K562 (cell line): ENCODE data around the gene OR2V2. TPM values are rescaled to one million over a fixed set of nuclear protein-coding genes. Genes with fewer than 3 reads are reported as not detected.
"Not testable (repeated sequence)": the region's sequence is repeated elsewhere in the genome, so short reads cannot be mapped to it uniquely, and the experiment has no call there.

Experiments used
- CBFB ChIP-seq: sonication (generic); formaldehyde crosslinking; IDR thresholded peaks from 2 replicates; pipeline ENCODE4 v1.4.0; 2020; ENCODE audit warnings: mild to moderate bottlenecking, missing genetic modification reagents
- CXXC5 ChIP-seq: fragments of 250-450 bp; sonication (Bioruptor Pico); IDR thresholded peaks from 2 replicates; pipeline ENCODE4 v1.8.0; 2022; ENCODE audit warnings: inconsistent platforms, mild to moderate bottlenecking, moderate library complexity
- HMGN3 ChIP-seq: IDR thresholded peaks from 2 replicates; pipeline ENCODE4 v1.6.1; 2011; ENCODE audit warnings: borderline replicate concordance, low read depth, mild to moderate bottlenecking, mixed read lengths, low read length; ENCODE audit not compliant: insufficient read length; ENCODE audit errors: extremely low read depth
- ID3 ChIP-seq, 2 experiments: fragments of 250-450 bp in 1 of 2; fragments of 450-650 bp in 1 of 2; sonication (Bioruptor Pico) in 1 of 2; IDR thresholded peaks; 2 replicates each; pipeline versions ENCODE4 v1.6.1 to v1.8.0; 2016 to 2021; ENCODE audit warnings: mild to moderate bottlenecking in 2 of 2, moderate library complexity in 2 of 2, missing compliant biosample characterization in 1 of 2, missing genetic modification characterization in 1 of 2
- KDM4B ChIP-seq, 2 experiments: fragments of 450-650 bp in 1 of 2; sonication (generic) in 1 of 2; IDR thresholded peaks; 2 replicates each; pipeline ENCODE4 v1.6.1; 2016 to 2017; ENCODE audit warnings: borderline replicate concordance in 2 of 2, antibody characterized with exemption in 1 of 2, low read depth in 1 of 2, mild to moderate bottlenecking in 1 of 2
- MAZ ChIP-seq, 2 experiments: fragments of 450-650 bp in 1 of 2; sonication (generic) in 1 of 2; formaldehyde crosslinking; IDR thresholded peaks in 1 of 2; conservative IDR thresholded peaks in 1 of 2; 2 replicates each; pipeline versions ENCODE4 v1.4.0 to v1.5.0; 2020; ENCODE audit warnings: mild to moderate bottlenecking in 1 of 2, missing genetic modification reagents in 1 of 2
- MIER1 ChIP-seq: fragments of 450-650 bp; IDR thresholded peaks from 2 replicates; pipeline ENCODE4 v1.6.1; 2016; ENCODE audit warnings: antibody characterized with exemption, mild to moderate bottlenecking, low read depth
- NR2C2 ChIP-seq, 2 experiments: fragments of 200-800 bp in 1 of 2; sonication (Bioruptor generic) in 1 of 2; sonication (generic) in 1 of 2; formaldehyde crosslinking in 1 of 2; IDR thresholded peaks; 2 replicates each; pipeline versions ENCODE4 v1.6.1 to v1.8.0; 2016 to 2022; ENCODE audit warnings: mild to moderate bottlenecking in 1 of 2, missing compliant biosample characterization in 1 of 2, missing genetic modification characterization in 1 of 2, missing genetic modification reagents in 1 of 2
- RBFOX2 ChIP-seq: fragments of 200-400 bp; formaldehyde crosslinking; IDR thresholded peaks from 2 replicates; pipeline ENCODE4 v1.6.1; 2017; ENCODE audit warnings: low read depth, mild to moderate bottlenecking, low read length, moderate library complexity
- SMAD4 ChIP-seq: fragments of 250-450 bp; sonication (Bioruptor Pico); conservative IDR thresholded peaks from 2 replicates; pipeline ENCODE4 v1.8.0; 2021; ENCODE audit warnings: inconsistent platforms, mild to moderate bottlenecking, moderate library complexity
- SP1 ChIP-seq: sonication (generic); formaldehyde crosslinking; IDR thresholded peaks from 2 replicates; pipeline ENCODE4 v1.8.1; 2022; ENCODE audit warnings: mild to moderate bottlenecking, missing genetic modification reagents
- THRB ChIP-seq: fragments of 450-650 bp; formaldehyde crosslinking; conservative IDR thresholded peaks from 2 replicates; pipeline ENCODE4 v1.4.0; 2022; ENCODE audit warnings: mild to moderate bottlenecking, missing genetic modification characterization
- VEZF1 ChIP-seq: fragments of 200-800 bp; sonication (Bioruptor generic); IDR thresholded peaks from 2 replicates; pipeline ENCODE4 v1.6.1; 2017; ENCODE audit warnings: missing genetic modification characterization, missing compliant biosample characterization
- ZNF24 ChIP-seq: fragments of 450-650 bp; IDR thresholded peaks from 2 replicates; pipeline ENCODE4 v1.6.1; 2016
- ZNF431 ChIP-seq: sonication (generic); formaldehyde crosslinking; IDR thresholded peaks from 2 replicates; pipeline ENCODE4 v1.8.0; 2022; ENCODE audit warnings: mild to moderate bottlenecking, missing genetic modification reagents
- polyA plus RNA-seq, 8 experiments: library from polyadenylated mRNA; depleted of rRNA in 4 of 8; stranded (reverse) in 5 of 8; unstranded in 3 of 8; fragments of >200 nt; fragmentation: Nextera tagmentation in 2 of 8; fragmentation: Illumina TruSeq in 1 of 8; extraction: Ambion mirVana in 2 of 8; extraction: Trizol in 1 of 8; gene quantifications; 2 replicates each; pipeline versions ENCODE4 v1.2.1 to v1.2.3, GENCODE V29; 2011 to 2014; ENCODE audit warnings: inconsistent platforms in 1 of 8, missing spikeins in 1 of 8
- total RNA-seq, 7 experiments: library from RNA; depleted of rRNA in 6 of 7; stranded (reverse); fragments of >200 nt in 6 of 7; fragmentation: Illumina TruSeq in 2 of 7; extraction: Trizol in 2 of 7; gene quantifications; 2 replicates each; pipeline versions ENCODE4 v1.2.1 to v1.2.3, GENCODE V29; 2011 to 2021; ENCODE audit warnings: low replicate concordance in 1 of 7
- TF ChIP-seq, protein P1 (sequence below): fragments of 250-450 bp; sonication (Bioruptor Pico); IDR thresholded peaks from 2 replicates; pipeline ENCODE4 v1.9.0; 2021; ENCODE audit warnings: mild to moderate bottlenecking, inconsistent platforms

Gene OR2V2
- total and polyA plus RNA-seq, 9 of the 15 experiments (the other 6 are each of a cell fraction or from before 2014, with no cell fraction given), result 0.01 TPM; not detected in 8

- TF ChIP-seq CXXC5 (peak; percentile 75), ID3 (tag; IDR thresholded peaks at IDR 0.05) (0 out of 2 replicates have a peak, but pooled peaks have one; percentile 20), KDM4B (IDR thresholded peaks at IDR 0.05; ENCODE audit: borderline replicate concordance in 2 of 2, low read depth in 1 of 2) (0 out of 4 replicates have a peak, but pooled peaks of 1 of the 2 experiments have one; percentile 54), THRB (peak; percentile 54; the same call in 1 of the 2 replicates), NR2C2 (CRISPR knock-in tag; IDR thresholded peaks at IDR 0.05) (0 out of 2 replicates have a peak, but pooled peaks have one; percentile 61), NR2C2 (tag; IDR thresholded peaks at IDR 0.05) (peak; percentile 22; the same call in 1 of the 2 replicates), HMGN3 (peak; percentile 28), SP1 (peak; percentile 76), CBFB (CRISPR knock-in tag) (0 out of 2 replicates have a peak, but pooled peaks have one; percentile 14), ZNF431 (CRISPR knock-in tag) (0 out of 2 replicates have a peak, but pooled peaks have one; percentile 19), VEZF1 (CRISPR knock-in tag) (0 out of 2 replicates have a peak, but pooled peaks have one; percentile 2), MAZ (CRISPR knock-in tag; conservative IDR thresholded peaks at IDR 0.05 in 1 of 2, IDR thresholded peaks at IDR 0.05 in 1 of 2) (peak; percentile 17 to 48; a peak in 1 of 4 replicates), SMAD4 (CRISPR knock-in tag) (peak; percentile 57; the same call in 1 of the 2 replicates), ZNF24 (peak; percentile 80; the same call in 1 of the 2 replicates), RBFOX2 (peak; percentile 51), MIER1 (peak; percentile 72)
- not testable (repeated sequence) for TF ChIP-seq ID3 (CRISPR knock-in tag; IDR thresholded peaks at IDR 0.05)
- TF ChIP-seq, protein P1, sequence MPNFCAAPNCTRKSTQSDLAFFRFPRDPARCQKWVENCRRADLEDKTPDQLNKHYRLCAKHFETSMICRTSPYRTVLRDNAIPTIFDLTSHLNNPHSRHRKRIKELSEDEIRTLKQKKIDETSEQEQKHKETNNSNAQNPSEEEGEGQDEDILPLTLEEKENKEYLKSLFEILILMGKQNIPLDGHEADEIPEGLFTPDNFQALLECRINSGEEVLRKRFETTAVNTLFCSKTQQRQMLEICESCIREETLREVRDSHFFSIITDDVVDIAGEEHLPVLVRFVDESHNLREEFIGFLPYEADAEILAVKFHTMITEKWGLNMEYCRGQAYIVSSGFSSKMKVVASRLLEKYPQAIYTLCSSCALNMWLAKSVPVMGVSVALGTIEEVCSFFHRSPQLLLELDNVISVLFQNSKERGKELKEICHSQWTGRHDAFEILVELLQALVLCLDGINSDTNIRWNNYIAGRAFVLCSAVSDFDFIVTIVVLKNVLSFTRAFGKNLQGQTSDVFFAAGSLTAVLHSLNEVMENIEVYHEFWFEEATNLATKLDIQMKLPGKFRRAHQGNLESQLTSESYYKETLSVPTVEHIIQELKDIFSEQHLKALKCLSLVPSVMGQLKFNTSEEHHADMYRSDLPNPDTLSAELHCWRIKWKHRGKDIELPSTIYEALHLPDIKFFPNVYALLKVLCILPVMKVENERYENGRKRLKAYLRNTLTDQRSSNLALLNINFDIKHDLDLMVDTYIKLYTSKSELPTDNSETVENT (CRISPR knock-in tag), result 0 out of 2 replicates have a peak, but pooled peaks have one; percentile 26
Observed at GRCh38 chr5:181169459-181170236, 22.3 kb downstream of the OR2V2 start (continued).
